ENCODE measurements around the gene ISCU. TPM values are rescaled to one million over a fixed set of nuclear protein-coding genes. Genes with fewer than 3 reads are reported as not detected.
A peak's percentile ranks its signal among the peaks of the same experiment; 100 is the strongest.

ISCU gene
- total and polyA plus RNA-seq, 9 of the 15 experiments (the other 6 are each of a cell fraction or from before 2014, with no cell fraction given), result 15.9 to 92.5 (median 77.3) TPM

DNA sequence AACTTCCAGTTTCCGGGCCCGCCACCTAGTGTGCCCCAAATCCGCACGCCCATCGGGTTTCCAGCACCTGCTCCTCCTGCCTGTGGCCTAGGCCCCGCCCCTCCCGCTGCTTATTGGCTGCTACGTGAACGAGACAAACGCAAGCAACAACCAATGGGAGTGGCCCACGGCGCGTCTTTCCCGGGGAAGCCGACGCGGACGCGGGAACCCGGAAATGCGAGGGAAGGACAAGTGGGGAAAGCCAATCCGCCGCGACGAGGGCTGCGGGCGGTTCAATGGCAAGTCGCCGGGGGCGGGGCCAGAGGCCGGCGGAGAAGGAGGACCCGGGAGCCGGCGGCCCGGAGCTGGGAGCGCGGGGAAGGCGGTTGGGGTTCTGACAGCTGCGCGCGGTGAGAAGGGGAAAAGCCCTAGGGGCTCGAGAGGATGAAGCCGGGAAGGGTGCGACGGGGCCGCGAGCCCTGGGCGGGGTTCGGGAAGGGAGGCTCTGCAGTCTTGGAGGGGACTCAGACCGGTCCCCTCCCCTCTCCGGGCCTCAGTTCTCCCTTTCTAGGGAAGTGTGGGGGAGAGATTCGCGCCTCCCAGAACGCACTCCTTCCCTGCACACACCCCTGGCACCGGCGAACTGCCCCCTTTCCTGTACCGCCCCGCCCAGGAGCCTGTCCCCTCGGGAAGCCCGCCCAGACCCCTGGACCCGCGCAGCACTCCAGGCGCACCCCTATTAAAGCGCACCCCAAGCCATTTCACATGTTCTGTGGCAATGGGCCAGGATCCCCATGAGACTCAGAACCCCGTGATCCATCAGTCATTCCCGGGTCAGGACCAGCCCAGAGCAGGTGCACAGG lies 47.2 kb upstream of the ISCU start, which contains the start of gene FICD (continued):
- TF ChIP-seq, protein P1, sequence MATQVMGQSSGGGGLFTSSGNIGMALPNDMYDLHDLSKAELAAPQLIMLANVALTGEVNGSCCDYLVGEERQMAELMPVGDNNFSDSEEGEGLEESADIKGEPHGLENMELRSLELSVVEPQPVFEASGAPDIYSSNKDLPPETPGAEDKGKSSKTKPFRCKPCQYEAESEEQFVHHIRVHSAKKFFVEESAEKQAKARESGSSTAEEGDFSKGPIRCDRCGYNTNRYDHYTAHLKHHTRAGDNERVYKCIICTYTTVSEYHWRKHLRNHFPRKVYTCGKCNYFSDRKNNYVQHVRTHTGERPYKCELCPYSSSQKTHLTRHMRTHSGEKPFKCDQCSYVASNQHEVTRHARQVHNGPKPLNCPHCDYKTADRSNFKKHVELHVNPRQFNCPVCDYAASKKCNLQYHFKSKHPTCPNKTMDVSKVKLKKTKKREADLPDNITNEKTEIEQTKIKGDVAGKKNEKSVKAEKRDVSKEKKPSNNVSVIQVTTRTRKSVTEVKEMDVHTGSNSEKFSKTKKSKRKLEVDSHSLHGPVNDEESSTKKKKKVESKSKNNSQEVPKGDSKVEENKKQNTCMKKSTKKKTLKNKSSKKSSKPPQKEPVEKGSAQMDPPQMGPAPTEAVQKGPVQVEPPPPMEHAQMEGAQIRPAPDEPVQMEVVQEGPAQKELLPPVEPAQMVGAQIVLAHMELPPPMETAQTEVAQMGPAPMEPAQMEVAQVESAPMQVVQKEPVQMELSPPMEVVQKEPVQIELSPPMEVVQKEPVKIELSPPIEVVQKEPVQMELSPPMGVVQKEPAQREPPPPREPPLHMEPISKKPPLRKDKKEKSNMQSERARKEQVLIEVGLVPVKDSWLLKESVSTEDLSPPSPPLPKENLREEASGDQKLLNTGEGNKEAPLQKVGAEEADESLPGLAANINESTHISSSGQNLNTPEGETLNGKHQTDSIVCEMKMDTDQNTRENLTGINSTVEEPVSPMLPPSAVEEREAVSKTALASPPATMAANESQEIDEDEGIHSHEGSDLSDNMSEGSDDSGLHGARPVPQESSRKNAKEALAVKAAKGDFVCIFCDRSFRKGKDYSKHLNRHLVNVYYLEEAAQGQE (IDR thresholded peaks at IDR 0.05; ENCODE audit: borderline replicate concordance), result no peak
- TF ChIP-seq, protein P1 (CRISPR knock-in tag; IDR thresholded peaks at IDR 0.05; ENCODE audit: low read depth), result no peak
- TF ChIP-seq, protein P2, sequence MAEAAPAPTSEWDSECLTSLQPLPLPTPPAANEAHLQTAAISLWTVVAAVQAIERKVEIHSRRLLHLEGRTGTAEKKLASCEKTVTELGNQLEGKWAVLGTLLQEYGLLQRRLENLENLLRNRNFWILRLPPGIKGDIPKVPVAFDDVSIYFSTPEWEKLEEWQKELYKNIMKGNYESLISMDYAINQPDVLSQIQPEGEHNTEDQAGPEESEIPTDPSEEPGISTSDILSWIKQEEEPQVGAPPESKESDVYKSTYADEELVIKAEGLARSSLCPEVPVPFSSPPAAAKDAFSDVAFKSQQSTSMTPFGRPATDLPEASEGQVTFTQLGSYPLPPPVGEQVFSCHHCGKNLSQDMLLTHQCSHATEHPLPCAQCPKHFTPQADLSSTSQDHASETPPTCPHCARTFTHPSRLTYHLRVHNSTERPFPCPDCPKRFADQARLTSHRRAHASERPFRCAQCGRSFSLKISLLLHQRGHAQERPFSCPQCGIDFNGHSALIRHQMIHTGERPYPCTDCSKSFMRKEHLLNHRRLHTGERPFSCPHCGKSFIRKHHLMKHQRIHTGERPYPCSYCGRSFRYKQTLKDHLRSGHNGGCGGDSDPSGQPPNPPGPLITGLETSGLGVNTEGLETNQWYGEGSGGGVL (CRISPR knock-in tag; IDR thresholded peaks at IDR 0.05), result no peak
- TF ChIP-seq, protein P3, sequence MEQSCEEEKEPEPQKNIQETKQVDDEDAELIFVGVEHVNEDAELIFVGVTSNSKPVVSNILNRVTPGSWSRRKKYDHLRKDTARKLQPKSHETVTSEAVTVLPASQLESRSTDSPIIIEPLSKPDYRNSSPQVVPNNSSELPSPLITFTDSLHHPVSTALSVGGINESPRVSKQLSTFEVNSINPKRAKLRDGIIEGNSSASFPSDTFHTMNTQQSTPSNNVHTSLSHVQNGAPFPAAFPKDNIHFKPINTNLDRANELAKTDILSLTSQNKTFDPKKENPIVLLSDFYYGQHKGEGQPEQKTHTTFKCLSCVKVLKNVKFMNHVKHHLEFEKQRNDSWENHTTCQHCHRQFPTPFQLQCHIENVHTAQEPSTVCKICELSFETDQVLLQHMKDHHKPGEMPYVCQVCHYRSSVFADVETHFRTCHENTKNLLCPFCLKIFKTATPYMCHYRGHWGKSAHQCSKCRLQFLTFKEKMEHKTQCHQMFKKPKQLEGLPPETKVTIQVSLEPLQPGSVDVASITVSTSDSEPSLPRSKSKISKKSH (CRISPR knock-in tag; IDR thresholded peaks at IDR 0.05), result no peak
- TF ChIP-seq ZNF764 (CRISPR knock-in tag; IDR thresholded peaks at IDR 0.05; ENCODE audit: low read depth) (no peak), NCOA2 (IDR thresholded peaks at IDR 0.05; ENCODE audit: partially characterized antibody in 2 of 2) (no peak), IRF2 (CRISPR knock-in tag; IDR thresholded peaks at IDR 0.05) (no peak), ZNF324 (CRISPR knock-in tag; IDR thresholded peaks at IDR 0.05) (no peak), ZNF316 (IDR thresholded peaks at IDR 0.05) (no peak), ILF3 (IDR thresholded peaks at IDR 0.05; ENCODE audit: borderline replicate concordance) (no peak), RBFOX2 (IDR thresholded peaks at IDR 0.05; ENCODE audit: low read depth, low read length) (peak; percentile 93), TAF1 (IDR thresholded peaks at IDR 0.05; ENCODE audit: control insufficient read depth, extremely low read depth, insufficient read depth, low read length, severe bottlenecking) (peak; percentile 43), SAFB (IDR thresholded peaks at IDR 0.05; ENCODE audit: borderline replicate concordance, low read depth, low read length) (peak; percentile 33; the same call in 1 of the 2 replicates), ZNF668 (CRISPR knock-in tag; IDR thresholded peaks at IDR 0.05) (no peak)
- TF ChIP-seq, protein P4, sequence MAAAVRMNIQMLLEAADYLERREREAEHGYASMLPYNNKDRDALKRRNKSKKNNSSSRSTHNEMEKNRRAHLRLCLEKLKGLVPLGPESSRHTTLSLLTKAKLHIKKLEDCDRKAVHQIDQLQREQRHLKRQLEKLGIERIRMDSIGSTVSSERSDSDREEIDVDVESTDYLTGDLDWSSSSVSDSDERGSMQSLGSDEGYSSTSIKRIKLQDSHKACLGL (CRISPR knock-in tag; IDR thresholded peaks at IDR 0.05; ENCODE audit: borderline replicate concordance, poor library complexity, severe bottlenecking), result no peak
